HepG2 (cell line): Measurements from ENCODE around the gene XRN1. TPM values are rescaled to one million over a fixed set of nuclear protein-coding genes. Genes with fewer than 3 reads are reported as not detected.

Experiments
- ATAC-seq: fragments of 200-7000 bp; cut with Tn5 transposase; 3 replicates; pipeline ENCODE4 v1.9.1; 2020; ENCODE audit warnings: mild to moderate bottlenecking, moderate library complexity
- BruUV-seq: library from RNA; stranded (reverse); fragments of 400-500 nt; replicated peaks from 2 replicates; lab custom pipeline; 2021; lab: Mats Ljungman, UMichigan
- CTCF ChIA-PET: fragments of 300-600 bp; formaldehyde crosslinking; extraction: SDS; loops from one replicate; lab custom pipeline; 2021; ENCODE audit warnings: low total read pairs, inconsistent platforms, low intra/inter-chr PET ratio; lab: Yijun Ruan, JAX
- POLR2A ChIA-PET: fragments of 350-600 bp; sonication (Branson Sonifier 250); formaldehyde crosslinking; loops from one replicate; lab custom pipeline; 2020; ENCODE audit warnings: antibody characterized with exemption, inconsistent platforms; lab: Yijun Ruan, JAX
- DNase-seq: peaks from one replicate; pipeline ENCODE4 v3.0.0-alpha.2; 2015; ENCODE audit warnings: low spot score
- FAIRE-seq: peaks from 3 replicates; lab custom pipeline; 2011; peaks lifted over from hg19 to GRCh38; lab: Jason Lieb, UNC
- H2AFZ ChIP-seq: one replicate; pipeline ENCODE4 v1.6.1; 2011; ENCODE audit warnings: low read length, inconsistent platforms
- H3K27ac ChIP-seq: fragments of 300-600 bp; 3 replicates; pipeline ENCODE4 v1.8.0; 2011; ENCODE audit warnings: mixed run types, mild to moderate bottlenecking, mixed read lengths, low read length, inconsistent platforms; ENCODE audit not compliant: insufficient read depth; ENCODE audit errors: extremely low read length
- H3K27me3 ChIP-seq, 2 experiments: fragments of 200-600 bp in 1 of 2; 2 replicates in 1 of 2; 3 replicates in 1 of 2; pipeline versions ENCODE4 v1.6.0 to v1.8.0; 2011; ENCODE audit warnings: low read length in 2 of 2, mild to moderate bottlenecking in 2 of 2, moderate library complexity in 2 of 2, inconsistent platforms in 1 of 2; ENCODE audit not compliant: insufficient read depth in 2 of 2, control insufficient read depth in 1 of 2
- H3K36me3 ChIP-seq, 2 experiments: fragments of 200-600 bp in 1 of 2; replicated peaks in 1 of 2; 2 replicates in 1 of 2; 3 replicates in 1 of 2; pipeline versions ENCODE4 v1.5.1 to v1.8.0; 2011; ENCODE audit warnings: low read length in 2 of 2, inconsistent platforms in 1 of 2; ENCODE audit not compliant: insufficient read depth in 2 of 2, control insufficient read depth in 1 of 2
- H3K4me1 ChIP-seq: 2 replicates; pipeline ENCODE4 v1.5.1; 2012; ENCODE audit warnings: low read length, inconsistent platforms; ENCODE audit not compliant: insufficient read depth
- H3K4me2 ChIP-seq: 2 replicates; pipeline ENCODE4 v1.6.0; 2011; ENCODE audit warnings: low read depth, low read length, inconsistent platforms
- H3K4me3 ChIP-seq, 3 experiments: fragments of 200-600 bp in 1 of 3; sonication (generic), shearing (Covaris generic) in 1 of 3; replicated peaks in 1 of 3; 2 replicates each; pipeline ENCODE4 v1.5.1; 2011 to 2016; ENCODE audit warnings: low read length in 3 of 3, inconsistent platforms in 2 of 3, low read depth in 2 of 3, mild to moderate bottlenecking in 2 of 3, control low read depth in 1 of 3, mixed read lengths in 1 of 3; ENCODE audit not compliant: insufficient read depth in 1 of 3
- H3K79me2 ChIP-seq: one replicate; pipeline ENCODE4 v1.6.1; 2011; ENCODE audit warnings: low read length, inconsistent platforms; ENCODE audit not compliant: insufficient read depth
- H3K9ac ChIP-seq: 2 replicates; pipeline ENCODE4 v1.6.0; 2011; ENCODE audit warnings: mild to moderate bottlenecking, low read depth, low read length, inconsistent platforms; ENCODE audit not compliant: insufficient read depth
- H3K9me3 ChIP-seq: 2 replicates; pipeline ENCODE4 v1.5.1; 2012; ENCODE audit warnings: mild to moderate bottlenecking, low read length
- H4K20me1 ChIP-seq: 2 replicates; pipeline ENCODE4 v1.6.0; 2011; ENCODE audit warnings: inconsistent platforms, mild to moderate bottlenecking, low read length, moderate library complexity; ENCODE audit not compliant: insufficient read depth
- IKZF5 ChIP-seq: IDR thresholded peaks from 2 replicates; pipeline ENCODE4 v1.6.1; 2018; ENCODE audit warnings: missing genetic modification reagents, mild to moderate bottlenecking, missing compliant biosample characterization
- MEIS1 ChIP-seq: sonication (generic); formaldehyde crosslinking; IDR thresholded peaks from 2 replicates; pipeline ENCODE4 v1.9.0; 2021; ENCODE audit warnings: mild to moderate bottlenecking, missing genetic modification reagents, moderate library complexity, borderline replicate concordance
- NFE2 ChIP-seq: sonication (generic); formaldehyde crosslinking; IDR thresholded peaks from 2 replicates; pipeline ENCODE4 v1.4.0; 2020; ENCODE audit warnings: missing genetic modification reagents
- ZKSCAN1 ChIP-seq: fragments of 150-350 bp; IDR thresholded peaks from 2 replicates; pipeline ENCODE4 v1.6.1; 2014; ENCODE audit warnings: low read length
- ZNF776 ChIP-seq: sonication (generic); formaldehyde crosslinking; IDR thresholded peaks from 2 replicates; pipeline ENCODE4 v1.4.0; 2020; ENCODE audit warnings: mild to moderate bottlenecking, missing genetic modification reagents
- ZNF784 ChIP-seq: sonication (generic); formaldehyde crosslinking; IDR thresholded peaks from 2 replicates; pipeline ENCODE4 v1.5.1; 2020; ENCODE audit warnings: missing genetic modification reagents, mild to moderate bottlenecking, borderline replicate concordance
- WGBS: methylation state at CpG from one replicate; pipeline ENCODE4 v1.1.6; 2017; ENCODE audit warnings: low lambda C conversion rate; 5-methylcytosine and 5-hydroxymethylcytosine counted together
- in situ Hi-C: cut with HindIII; loops from 2 replicates; pipeline ENCODE4 v1.10.0; 2017; ENCODE audit warnings: low pct_unique_long_range_greater_than_20kb; ENCODE audit not compliant: extremely low pct_ligation_motif_present
- intact Hi-C: fragments of 100-400 bp; cut with micrococcal nuclease; formaldehyde crosslinking; loops from one replicate; pipeline ENCODE4 v1.10.0; 2022; ENCODE audit not compliant: unreplicated experiment
- polyA plus RNA-seq, 8 experiments: library from polyadenylated mRNA; depleted of rRNA in 3 of 8; stranded (reverse) in 7 of 8; unstranded in 1 of 8; fragments of >200 nt; fragmentation: Illumina TruSeq in 4 of 8; extraction: Trizol in 4 of 8; gene quantifications; 2 replicates each; pipeline versions ENCODE4 v1.2.1 to v1.2.3, GENCODE V29; 2011 to 2016; ENCODE audit warnings: low read depth in 4 of 8, missing spikeins in 1 of 8, mixed read lengths in 1 of 8; ENCODE audit not compliant: insufficient read depth in 1 of 8
- total RNA-seq, 5 experiments: library from RNA; depleted of rRNA; stranded (reverse); fragments of >200 nt; fragmentation: Illumina TruSeq; extraction: Trizol; gene quantifications; 2 replicates each; pipeline ENCODE4 v1.2.3, GENCODE V29; 2016; ENCODE audit warnings: low read depth in 1 of 5

XRN1 gene
- total and polyA plus RNA-seq, 2 of the 13 experiments (the other 11 are each of a cell fraction or from before 2014, with no cell fraction given), result 13.2 to 13.3 TPM

- no peaks in the 10 kb centered on the region for H4K20me1 ChIP-seq
- 61% methylated on average over 1 of the region's 1 CpG for WGBS
- ChIA-PET CTCF (no interaction called here), POLR2A (no interaction called here)
- H3K4me1 ChIP-seq, result no peaks in the 10 kb centered on the region
- H3K36me3 ChIP-seq, result no peaks in the 10 kb centered on the region
- no peaks in the 10 kb centered on the region for H3K79me2 ChIP-seq
- H3K9me3 ChIP-seq, result no peaks in the 10 kb centered on the region
- intact Hi-C loops, result no loop called here
- in situ Hi-C loops, result no loop called here
- H2AFZ ChIP-seq, result no peak overlapping the region
- no peak overlapping the region for H3K4me3 ChIP-seq
- H3K27me3 ChIP-seq, result no peaks in the 10 kb centered on the region
- no peak for DNase-seq
- ATAC-seq, result no peak
- no peak overlapping the region for H3K4me2 ChIP-seq
- BruUV-seq, result no TSS peak
- no peak overlapping the region for H3K27ac ChIP-seq
- H3K9ac ChIP-seq, result no peak overlapping the region
- no peak for FAIRE-seq
- TF ChIP-seq IKZF5, result no peak
- no peak for TF ChIP-seq NFE2 (CRISPR knock-in tag)
- no peak for TF ChIP-seq ZNF784 (CRISPR knock-in tag)
- TF ChIP-seq ZNF776 (CRISPR knock-in tag), result no peak
- no peak for TF ChIP-seq MEIS1
- no peak for TF ChIP-seq ZKSCAN1
Measured at GRCh38 chr3:142296507-142296906, 151.3 kb downstream of the XRN1 start.
